Stimulated activated CD8-positive, alpha-beta memory T cell treated with anti-CD3 and anti-CD28 coated beads, Interleukin-15, amount 100 ng/mL, for 48 hours (primary cell): ENCODE results near the gene ANKS1A.
"Not testable (repeated sequence)": the region's sequence is repeated elsewhere in the genome, so short reads cannot be mapped to it uniquely, and the experiment has no call there.

Experiments
- DNase-seq, 2 donors: peaks; one replicate each; pipeline ENCODE4 v3.0.0-alpha.2; 2020; ENCODE audit warnings: low read depth in 2 of 2

ANKS1A gene

DNA sequence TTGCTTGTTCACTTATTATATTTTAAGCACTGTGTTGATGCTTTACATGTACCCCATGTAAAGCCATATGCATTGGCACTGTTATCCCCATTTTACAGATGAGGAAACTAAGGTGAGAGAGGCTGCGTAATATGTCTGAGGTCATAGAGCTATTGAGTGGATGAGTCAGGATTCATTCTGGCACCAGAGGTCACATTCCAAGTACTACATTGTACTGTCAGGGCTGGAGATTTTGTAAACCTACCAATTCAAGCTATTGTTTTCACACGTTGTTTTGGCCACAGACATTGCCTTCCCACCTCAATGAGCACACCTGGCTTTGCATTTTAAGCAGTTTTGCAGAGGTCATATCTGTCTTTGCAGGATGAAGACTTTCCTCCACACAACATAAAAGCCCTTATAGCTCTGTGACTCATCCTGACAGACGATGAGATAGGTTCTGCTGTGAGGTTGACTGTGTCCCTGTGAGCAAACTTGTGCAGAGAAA, 33.2 kb downstream of the ANKS1A start:
- DNase-seq, result no peak

DNA sequence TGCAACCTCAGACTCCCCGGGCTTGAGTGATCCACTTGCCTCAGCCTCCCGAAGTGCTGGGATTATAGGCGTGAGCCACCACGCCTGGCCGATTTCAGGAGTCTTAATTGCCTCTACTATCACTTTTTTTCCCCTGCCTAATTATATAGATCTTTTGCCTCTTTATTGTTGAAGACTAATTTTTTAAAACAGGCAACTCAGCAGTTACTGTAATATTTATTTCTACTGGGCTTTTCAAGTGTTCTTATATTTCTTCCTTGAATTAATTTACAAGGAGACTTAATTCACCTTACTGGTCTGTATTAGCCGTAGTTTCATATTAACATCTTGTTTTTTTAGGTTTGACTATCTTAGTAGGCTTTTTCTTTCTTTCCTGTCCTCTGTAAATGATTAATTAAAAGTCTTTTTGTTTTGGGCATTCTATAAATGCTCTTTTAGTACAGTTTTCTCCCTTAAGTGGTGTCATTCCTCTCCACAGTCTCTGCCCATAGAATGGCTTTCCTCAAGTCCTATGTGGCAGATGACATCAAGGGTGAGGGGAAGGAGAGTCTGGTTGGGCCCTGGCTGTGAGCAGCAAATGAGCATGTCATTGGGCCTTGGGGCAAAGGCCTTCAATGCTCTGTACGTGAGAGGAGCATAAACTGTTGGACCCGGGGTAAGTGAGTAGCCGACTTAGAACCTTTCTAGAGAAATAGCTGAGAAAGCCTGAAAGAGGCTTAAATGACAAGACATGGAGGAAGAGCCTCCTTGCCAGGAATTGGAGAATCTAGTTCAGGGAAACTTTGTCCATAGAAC, 36.0 kb downstream of the ANKS1A start:
- no peak for DNase-seq

DNA sequence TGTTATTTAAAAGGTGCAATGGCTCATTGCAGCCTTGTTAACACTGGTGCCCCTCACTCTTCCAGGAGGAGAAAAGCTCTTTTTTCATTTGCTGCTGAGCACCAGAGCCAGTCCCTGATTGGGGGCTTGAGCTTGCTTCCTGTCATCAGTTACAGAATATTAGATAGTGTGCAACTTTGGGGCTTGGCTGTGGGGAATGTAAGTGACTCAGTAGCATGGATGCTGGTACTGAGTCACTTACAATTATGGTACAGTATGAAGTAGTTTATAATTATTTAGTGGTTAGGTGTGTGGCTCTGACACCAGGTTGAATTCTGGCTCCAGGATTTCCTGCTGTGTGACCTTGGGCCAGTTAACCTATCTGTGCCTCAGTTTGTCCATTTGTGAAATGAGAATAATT, 37.6 kb downstream of the ANKS1A start:
- DNase-seq, result no peak

DNA sequence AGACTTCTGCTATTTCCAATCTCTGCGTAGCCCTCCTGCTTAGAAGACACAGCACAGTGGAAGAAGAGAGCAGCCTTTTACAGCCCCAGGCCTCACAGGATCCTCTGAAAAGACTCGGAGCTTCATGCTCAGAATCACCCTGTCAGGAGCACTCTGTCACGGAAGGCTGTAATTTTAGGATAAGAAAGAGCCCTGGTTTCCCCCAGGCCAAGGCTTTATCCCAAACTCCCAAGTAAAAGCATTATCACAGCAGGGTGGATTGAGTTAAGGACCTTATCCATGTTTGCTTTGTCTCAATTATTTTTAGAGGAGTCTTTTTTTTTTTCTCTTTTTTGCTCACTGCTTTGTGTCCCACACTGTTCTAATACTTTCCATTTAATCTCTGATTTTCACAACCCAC, 39.2 kb downstream of the ANKS1A start:
- DNase-seq, result no peak

DNA sequence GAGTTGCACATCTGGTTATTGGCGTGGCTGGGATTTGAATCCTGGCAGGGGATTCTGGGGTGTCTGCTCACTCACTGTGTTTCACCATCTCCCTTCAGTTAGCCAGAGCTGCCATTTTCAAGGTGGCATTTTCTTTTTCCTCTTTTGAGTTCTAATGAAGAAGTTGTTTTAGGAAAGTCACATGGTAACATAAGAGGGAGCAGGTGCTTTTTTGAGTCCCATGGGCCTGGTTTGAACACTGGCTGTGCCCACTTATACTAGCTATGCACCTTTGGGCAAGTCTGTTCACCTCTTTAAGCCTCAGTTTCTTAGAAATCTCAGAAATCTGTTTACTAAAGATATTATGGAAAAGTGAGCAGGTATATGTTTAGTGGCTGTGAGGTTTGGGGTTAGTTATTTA, 39.6 kb downstream of the ANKS1A start:
- no peak for DNase-seq

DNA sequence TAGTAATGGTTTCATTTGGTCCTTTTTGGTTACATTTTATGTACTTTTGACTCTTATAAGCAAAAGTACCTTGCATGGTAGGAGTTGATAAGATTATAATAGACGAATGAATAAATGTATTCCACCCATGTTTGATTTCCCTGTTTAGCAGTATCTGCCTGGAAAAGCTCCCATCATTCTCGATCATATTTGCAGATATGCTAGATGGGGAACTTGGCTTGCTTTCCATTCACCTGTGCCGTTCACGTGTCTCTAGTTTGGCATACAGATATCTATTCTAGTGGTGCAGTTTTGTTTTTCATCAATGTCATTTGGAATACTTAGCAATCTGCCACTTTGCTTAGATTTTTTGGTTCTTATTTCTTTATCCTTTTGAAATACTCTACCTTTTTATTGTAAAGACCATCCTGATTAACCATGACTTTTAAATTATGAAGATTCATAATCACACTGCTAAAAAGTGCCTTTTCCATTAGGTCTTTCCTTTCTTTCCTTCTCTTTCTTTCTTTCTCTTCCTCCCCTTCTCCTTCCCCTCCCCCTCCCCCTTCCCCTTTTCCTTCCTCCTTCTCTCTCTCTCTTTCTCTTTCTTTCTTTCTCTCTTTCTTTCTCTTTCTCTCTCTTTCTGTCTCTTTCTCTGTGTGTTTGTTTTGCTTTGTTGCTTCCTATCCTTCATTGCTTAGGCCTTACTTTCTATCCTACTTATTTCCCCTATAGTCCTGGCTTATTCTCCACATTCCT, 40.4 kb downstream of the ANKS1A start:
- DNase-seq, result no peak

DNA sequence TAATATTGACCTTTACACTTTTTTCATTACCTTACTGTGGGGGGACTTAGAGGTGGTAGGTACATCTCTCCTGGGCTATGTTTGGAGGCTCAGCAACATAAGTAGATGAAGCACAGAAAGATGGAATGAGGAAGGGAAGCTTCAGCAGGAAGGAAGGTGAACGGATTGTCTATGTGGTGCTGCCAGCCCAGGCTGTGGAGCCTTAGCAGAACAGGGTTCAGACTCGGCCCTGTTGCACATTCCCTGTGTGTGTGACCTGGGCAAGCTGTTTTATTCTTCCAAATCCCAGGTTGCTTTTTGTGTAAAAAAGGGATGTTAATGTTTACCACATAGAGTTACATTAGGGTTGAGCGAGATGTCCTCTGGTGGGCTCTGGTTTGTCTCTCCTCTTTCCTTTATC, 41.2 kb downstream of the ANKS1A start:
- DNase-seq, result no peak

DNA sequence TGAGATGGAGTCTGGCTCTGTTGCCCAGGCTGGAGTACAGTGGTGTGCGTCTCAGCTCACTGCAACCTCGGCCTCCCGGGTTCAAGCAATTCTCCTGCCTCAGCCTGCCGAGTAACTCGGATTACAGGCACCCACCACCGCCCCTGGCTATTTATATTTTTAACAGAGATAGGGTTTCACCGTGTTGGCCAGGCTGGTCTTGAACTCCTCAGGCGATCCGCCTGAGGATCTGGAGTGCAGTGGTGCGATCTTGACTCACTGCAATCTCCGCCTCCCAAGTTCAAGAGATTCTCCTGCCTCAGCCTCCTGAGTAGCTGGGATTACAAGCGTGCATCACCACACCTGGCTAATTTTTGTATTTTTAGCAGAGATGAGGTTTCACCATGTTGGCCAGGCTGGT, 43.1 kb downstream of the ANKS1A start:
- DNase-seq, result not testable (repeated sequence)

DNA sequence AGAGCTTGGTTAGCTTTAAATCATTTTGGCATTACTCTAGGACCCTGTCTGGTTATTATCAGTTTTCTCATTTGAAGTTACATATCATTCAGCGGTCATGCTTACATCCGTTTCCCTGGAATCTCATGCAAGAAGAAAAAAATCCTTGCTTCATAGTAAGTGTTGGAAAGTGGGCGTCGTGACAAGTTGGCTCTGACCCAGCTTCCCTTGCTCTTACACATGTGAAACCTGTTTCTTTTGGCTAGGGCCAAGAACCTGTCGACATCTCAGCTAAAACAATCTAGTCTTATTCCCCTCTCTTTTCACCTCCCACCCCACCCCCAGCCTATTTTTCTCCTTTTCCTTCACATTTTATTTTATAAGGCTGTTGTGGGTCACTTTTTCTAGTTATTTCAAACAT, 45.5 kb downstream of the ANKS1A start:
- DNase-seq, result no peak

DNA sequence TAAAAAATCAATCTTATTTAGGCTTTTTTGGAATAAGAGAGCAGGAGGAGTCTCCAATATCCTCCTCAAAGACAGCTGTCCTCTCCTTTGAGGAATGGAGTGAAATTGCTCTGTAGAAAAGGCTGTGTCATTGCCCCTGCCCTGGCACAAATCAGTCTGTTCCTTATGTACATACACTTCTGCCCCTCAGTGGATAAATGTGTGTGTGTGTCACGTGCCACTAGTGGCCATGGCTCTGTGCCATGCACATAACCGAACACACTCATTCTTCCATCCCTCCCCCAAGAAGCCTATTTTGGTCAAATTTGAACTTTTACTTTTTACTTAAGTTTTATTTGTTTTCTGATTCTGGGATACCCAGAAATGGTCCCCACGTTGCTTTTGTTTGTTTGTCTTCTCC, 49.2 kb downstream of the ANKS1A start:
- DNase-seq, result no peak

DNA sequence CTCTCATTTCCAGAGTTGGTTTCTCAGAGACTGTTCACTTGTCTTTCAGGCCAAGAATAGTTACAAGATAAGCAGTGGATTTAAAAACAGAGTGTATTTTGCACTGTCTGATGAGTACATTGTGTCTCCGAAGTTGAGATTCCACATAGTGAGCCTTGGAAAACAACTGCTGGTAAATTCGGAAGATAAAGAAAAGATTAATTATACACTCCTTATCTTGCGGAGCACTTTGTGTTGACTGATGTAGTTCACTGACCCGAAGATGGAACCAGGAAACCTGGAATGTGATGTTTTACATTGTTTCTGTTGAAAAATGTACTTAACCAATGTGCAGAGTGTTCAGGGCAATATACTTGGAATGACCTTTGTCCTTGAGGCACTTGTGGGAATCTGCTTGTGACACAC, 51.0 kb downstream of the ANKS1A start:
- no peak for DNase-seq

DNA sequence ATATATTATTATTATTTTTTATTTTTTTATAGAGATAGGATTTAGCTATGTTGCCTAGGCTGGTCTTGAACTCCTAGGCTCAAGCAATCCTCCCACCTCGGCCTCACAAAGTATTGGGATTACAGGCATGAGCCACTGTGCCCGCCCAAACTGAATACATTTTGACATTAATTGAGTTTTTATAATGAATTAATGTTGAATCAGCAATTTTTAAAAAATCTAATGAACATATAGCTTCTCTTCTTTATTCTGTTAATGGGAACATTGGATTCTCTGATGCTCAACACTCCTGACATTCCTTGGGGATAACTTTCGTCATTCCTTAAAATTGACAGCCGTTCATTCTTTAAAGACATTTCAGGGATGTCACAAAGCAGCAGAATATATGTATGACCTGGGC, 52.4 kb downstream of the ANKS1A start:
- no peak for DNase-seq

DNA sequence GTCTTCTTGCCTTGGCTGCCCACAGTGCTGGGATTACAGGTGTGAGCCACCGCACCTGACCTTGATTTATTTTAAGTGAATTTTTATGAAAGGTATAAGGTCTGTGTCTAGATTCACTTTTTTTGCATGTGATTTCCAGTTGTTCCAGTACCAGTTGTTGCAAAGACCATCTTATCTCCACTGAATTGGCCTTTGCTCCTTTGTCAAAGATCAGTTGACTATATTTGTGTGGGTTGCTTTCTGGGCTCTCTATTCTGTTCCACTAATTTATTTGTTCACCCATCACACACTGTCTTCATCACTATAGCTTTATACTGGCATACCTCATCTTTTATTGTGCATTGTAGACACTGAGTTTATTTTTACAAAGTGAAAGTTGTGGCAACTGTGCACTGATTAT, 56.3 kb downstream of the ANKS1A start:
- DNase-seq, result no peak

DNA sequence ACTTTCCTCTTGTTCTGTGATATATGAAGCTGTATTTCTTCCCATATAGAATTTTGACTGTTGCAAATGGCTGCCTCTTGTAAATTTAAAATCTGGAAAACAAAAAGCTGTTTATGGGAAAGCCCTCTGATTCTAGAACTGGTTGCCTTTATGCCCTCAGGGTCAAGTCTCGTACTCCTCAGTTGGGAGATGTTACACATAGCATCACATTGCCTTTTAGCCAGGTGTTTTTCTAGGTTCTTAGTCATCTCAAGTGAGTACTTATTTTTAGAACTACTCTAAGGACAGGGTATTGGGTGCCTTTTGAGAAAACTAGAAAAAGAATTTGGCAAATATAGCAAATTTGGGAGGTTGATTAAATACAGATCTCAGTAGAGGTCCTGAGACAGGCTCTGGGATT, 58.5 kb downstream of the ANKS1A start:
- DNase-seq, result no peak

DNA sequence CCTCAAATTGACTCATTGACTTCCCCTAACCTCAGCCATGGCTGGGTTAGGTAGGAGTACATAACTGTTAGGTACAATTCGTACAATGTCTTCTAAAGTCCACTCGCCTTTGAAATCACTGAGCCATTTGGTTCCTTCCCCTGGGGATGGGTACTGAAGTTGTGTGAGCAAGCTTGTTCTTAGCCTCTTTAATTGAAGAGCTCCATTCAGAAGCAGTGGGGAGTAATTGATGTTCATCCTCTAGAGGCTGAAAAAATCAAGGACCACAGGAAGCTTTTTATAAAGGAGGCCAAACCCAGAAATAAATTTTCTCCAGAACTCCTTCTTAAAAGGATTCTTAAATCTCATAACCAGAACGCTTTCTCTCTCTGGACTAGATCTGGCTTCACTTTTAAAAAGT, 60.6 kb downstream of the ANKS1A start:
- no peak for DNase-seq

DNA sequence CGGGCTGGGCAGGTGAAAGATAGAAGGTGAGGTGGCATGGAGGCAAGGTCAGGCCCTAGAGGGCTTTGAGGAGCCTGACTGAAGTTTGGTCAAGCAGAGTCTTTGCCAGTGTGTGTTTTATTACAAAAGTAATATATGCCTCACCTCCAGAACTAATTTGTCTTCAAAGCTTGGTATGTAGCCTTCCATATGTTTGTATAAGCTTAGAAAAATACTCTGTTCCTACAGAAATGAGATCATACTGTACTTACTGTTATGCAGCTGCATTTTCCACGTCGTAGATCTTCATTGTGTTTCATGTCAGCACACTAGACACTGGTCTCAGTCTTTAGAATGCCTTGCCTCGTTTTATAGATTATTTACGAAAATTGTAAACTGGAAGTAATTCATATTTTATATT, 61.8 kb downstream of the ANKS1A start:
- DNase-seq, result no peak

DNA sequence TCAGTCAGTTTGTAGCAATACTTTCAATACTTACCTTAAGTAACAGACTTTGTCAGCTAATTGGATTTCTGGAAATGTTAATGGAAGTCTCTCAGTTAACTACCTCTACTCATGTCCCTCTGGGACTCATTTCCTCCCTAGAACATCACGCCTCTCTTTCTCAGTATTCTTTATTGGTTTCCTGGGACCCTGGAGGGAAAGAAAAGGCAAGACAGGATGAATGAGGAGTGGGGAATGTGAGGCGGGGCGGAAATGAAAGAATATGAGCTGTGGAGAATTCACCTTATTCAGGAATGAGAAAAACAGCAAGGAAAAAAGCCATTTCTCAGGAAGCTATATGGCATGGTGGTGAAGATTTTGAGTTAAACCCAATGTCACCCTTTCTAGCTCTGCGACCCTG, 62.7 kb downstream of the ANKS1A start:
- no peak for DNase-seq

DNA sequence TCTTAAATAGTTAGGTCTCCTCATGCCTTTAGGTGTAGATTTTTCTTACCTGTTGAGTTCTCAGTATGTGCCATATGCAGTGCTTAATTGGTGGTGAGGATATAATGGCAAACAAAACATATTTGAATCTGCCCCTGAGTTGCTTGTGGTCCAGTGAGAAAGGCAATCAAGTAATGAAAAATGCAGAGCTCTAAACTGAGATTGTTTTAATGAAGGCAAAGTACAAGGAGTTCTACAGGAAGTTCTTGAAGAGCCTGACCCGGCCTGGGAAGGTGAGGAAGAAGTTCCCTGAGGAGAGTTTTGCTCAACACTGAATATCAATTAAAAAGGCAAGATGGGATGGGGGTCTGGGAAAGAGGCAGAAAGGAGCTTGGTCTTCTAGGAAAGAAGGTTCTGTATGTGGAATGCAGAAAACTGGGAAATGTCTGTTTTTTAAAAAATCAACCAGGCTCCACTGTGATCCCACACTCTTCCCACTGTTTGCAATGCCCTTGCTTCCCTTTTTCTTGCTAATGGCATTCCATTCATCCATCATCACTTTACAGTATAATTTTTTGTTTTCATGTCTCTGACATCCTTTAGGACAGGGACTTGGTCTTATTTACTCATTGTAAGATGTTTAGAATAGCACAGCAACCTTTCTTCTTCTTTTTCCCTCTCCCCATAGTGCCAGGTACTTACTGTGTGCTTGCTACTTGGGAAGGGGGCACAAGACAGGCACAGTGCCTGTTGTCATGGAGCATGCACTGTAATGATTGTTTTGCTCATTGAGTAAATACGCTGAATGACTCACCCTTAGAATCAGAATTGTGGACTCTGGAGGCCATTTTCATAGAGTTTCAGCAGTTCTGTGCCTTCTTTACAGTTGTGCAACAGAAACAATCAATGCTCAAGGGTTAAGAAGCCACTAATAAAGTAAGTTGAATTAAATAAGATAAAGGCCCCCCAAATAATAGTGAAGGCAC, 64.3 kb downstream of the ANKS1A start:
- no peak for DNase-seq

DNA sequence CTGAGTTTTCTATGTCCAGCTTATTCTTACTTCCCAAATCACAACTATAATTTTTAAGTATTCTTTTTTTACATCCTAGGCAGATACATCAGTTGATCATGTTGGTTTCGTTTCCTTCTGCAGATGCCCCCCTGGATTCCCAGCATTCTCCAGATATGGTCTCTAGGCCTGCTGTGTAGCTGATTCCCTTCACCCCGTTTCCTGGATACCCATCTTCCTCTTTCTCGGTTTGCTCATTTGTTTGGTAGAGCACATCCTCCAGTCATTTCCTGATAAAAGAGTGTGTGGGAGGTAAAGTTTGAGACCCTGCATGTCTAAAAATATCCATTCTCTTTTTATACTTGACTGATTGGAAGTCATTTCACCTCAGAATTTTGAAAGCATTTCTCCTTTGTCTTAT, 66.4 kb downstream of the ANKS1A start:
- DNase-seq, result no peak

DNA sequence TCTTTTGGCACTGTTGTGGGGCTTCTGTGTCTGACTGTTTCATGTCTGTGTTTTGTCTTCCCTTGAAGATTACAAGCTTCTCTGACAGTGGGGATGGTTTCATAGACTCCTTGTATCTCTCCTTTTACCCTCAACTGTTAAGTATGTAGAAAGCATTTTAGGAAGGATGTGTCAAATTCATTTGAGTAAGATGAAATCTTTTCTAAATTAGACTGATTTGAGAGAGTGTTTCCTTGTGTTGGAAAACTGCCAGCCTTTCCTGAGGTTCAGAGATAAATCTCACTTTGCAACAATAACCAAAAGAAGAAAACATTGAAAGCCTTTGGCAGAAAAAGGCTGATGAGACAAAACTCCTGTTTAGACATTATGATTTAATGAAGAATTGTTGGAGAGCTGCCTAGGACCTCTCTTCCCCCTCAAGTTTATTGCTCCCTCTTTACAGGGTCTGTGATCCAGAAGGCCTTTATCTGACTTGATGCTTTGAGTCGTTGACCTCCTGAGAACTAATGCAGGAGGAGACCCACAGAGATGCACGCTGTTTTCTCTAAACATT, 68.3 kb downstream of the ANKS1A start:
- DNase-seq, result no peak

DNA sequence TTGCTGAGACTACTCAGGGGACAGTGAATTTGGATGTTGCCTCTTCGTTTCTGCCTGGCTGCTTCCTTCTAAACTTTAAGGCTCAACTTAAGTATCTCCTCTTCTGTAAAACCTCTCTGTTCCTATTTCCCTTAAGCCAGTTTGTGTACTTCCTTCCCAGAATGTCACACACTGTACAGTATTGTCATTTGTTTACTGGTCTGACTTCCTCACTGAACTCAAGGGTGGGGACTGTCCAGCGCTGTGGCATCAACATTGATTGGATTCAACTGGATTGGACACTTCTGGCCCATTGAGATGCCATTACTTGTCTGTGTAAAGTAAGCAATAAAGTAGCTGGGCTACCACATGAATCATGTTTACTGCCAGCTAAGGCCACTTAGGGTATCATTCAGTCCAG, 69.7 kb downstream of the ANKS1A start:
- DNase-seq, result no peak

DNA sequence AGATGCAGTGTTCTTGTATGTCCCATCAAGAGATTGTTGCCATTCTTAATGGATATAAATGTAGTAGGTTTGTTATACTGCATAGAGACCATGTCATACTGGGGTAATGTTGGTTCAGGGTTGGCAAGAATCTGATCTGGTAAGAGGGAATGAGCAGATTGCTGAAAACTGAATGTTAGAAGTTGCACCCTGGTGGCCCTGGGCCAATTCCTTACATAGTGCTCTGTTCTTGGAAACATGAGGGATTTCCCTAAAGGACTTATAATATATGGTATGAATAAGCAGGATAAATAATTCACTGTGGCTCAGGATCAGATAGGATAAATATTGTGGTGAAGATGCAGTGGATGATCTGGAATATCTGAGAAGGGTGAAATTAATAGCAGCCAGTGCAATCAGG, 70.2 kb downstream of the ANKS1A start:
- no peak for DNase-seq
